GM23338 (cell line): ENCODE results near the gene SMCO2.

Source experiments
- CREB1 ChIP-seq: fragments of 250-450 bp; sonication (Bioruptor Pico); IDR thresholded peaks from 2 replicates; pipeline ENCODE4 v1.5.0; 2020; ENCODE audit warnings: low read depth, mild to moderate bottlenecking, moderate library complexity
- CTCF ChIP-seq, 2 experiments: fragments of 200-600 bp in 1 of 2; sonication (generic) in 1 of 2; conservative IDR thresholded peaks; 2 replicates each; pipeline versions ENCODE4 v1.5.1 to v1.6.1; 2016 to 2017; ENCODE audit warnings: antibody characterized with exemption in 2 of 2, low read depth in 2 of 2, mild to moderate bottlenecking in 2 of 2, moderate library complexity in 1 of 2
- EZH2 ChIP-seq: fragments of 200-600 bp; sonication (generic); IDR thresholded peaks from one replicate; pipeline ENCODE4 v1.8.0; 2017; ENCODE audit warnings: antibody characterized with exemption, mild to moderate bottlenecking, low read depth; ENCODE audit not compliant: unreplicated experiment
- EZH2phosphoT487 ChIP-seq: fragments of 200-600 bp; sonication (generic); IDR thresholded peaks from one replicate; pipeline ENCODE4 v1.8.1; 2018; ENCODE audit warnings: antibody characterized with exemption; ENCODE audit not compliant: unreplicated experiment
- JUNB ChIP-seq: IDR thresholded peaks from one replicate; pipeline ENCODE4 v1.6.1; 2016; ENCODE audit warnings: antibody characterized with exemption; ENCODE audit not compliant: unreplicated experiment
- POLR2AphosphoS5 ChIP-seq: IDR thresholded peaks from 2 replicates; pipeline ENCODE4 v1.6.1; 2016; ENCODE audit warnings: antibody characterized with exemption, low read depth
- STAT1 ChIP-seq: IDR thresholded peaks from one replicate; pipeline ENCODE4 v1.6.1; 2016; ENCODE audit warnings: antibody characterized with exemption; ENCODE audit not compliant: unreplicated experiment
- ZNF114 ChIP-seq: fragments of 250-450 bp; sonication (Bioruptor Pico); IDR thresholded peaks from 2 replicates; pipeline ENCODE4 v1.5.0; 2020; ENCODE audit warnings: mild to moderate bottlenecking, moderate library complexity
- TF ChIP-seq, protein P1 (sequence below): IDR thresholded peaks from one replicate; pipeline ENCODE4 v1.6.1; 2018; ENCODE audit warnings: antibody characterized with exemption; ENCODE audit not compliant: unreplicated experiment

GRCh38 chr12:27498149-27498548 is 51.6 kb downstream of the SMCO2 start:
- TF ChIP-seq CTCF (conservative IDR thresholded peaks at IDR 0.05; ENCODE audit: low read depth in 2 of 2) (no peak), JUNB (no peak), EZH2phosphoT487 (no peak), EZH2 (no peak), POLR2AphosphoS5 (no peak), ZNF114 (CRISPR knock-in tag) (no peak), STAT1 (no peak), CREB1 (CRISPR knock-in tag) (no peak)
- TF ChIP-seq, protein P1, sequence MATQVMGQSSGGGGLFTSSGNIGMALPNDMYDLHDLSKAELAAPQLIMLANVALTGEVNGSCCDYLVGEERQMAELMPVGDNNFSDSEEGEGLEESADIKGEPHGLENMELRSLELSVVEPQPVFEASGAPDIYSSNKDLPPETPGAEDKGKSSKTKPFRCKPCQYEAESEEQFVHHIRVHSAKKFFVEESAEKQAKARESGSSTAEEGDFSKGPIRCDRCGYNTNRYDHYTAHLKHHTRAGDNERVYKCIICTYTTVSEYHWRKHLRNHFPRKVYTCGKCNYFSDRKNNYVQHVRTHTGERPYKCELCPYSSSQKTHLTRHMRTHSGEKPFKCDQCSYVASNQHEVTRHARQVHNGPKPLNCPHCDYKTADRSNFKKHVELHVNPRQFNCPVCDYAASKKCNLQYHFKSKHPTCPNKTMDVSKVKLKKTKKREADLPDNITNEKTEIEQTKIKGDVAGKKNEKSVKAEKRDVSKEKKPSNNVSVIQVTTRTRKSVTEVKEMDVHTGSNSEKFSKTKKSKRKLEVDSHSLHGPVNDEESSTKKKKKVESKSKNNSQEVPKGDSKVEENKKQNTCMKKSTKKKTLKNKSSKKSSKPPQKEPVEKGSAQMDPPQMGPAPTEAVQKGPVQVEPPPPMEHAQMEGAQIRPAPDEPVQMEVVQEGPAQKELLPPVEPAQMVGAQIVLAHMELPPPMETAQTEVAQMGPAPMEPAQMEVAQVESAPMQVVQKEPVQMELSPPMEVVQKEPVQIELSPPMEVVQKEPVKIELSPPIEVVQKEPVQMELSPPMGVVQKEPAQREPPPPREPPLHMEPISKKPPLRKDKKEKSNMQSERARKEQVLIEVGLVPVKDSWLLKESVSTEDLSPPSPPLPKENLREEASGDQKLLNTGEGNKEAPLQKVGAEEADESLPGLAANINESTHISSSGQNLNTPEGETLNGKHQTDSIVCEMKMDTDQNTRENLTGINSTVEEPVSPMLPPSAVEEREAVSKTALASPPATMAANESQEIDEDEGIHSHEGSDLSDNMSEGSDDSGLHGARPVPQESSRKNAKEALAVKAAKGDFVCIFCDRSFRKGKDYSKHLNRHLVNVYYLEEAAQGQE: no peak
